ENCODE measurements around the gene SLC8A2.
"Not testable (repeated sequence)": the region's sequence is repeated elsewhere in the genome, so short reads cannot be mapped to it uniquely, and the experiment has no call there.

The SLC8A2 gene

GRCh38 chr19:47389150-47389556 lies 82.5 kb downstream of the SLC8A2 start:
- Histone ChIP-seq H3K27me3 (ENCODE audit: control insufficient read depth in 5 of 5, insufficient read depth in 4 of 5, low read length in 5 of 5) (peaks cover 0 to 3% (median 0%) of the 10 kb centered on the region in 5 donors), H3K4me3 (ENCODE audit: low read depth in 1 of 5, low read length in 5 of 5) (no peak overlapping the region), H3K27ac (ENCODE audit: low read depth, low read length) (no peak overlapping the region), H3K4me1 (ENCODE audit: control insufficient read depth in 5 of 5, insufficient read depth in 5 of 5, low read length in 5 of 5) (no peaks in the 10 kb centered on the region), H3K36me3 (ENCODE audit: control insufficient read depth in 5 of 5, insufficient read depth in 5 of 5, low read length in 5 of 5) (no peaks in the 10 kb centered on the region), H3K9ac (ENCODE audit: low read length in 5 of 5) (no peak overlapping the region), H3K9me3 (ENCODE audit: control insufficient read depth in 5 of 5, low read length in 5 of 5) (no peaks in the 10 kb centered on the region)

- H3K4me1 ChIP-seq (ENCODE audit: control insufficient read depth in 5 of 5, insufficient read depth in 5 of 5, low read length in 5 of 5); H3K36me3 ChIP-seq (ENCODE audit: control insufficient read depth in 5 of 5, insufficient read depth in 5 of 5, low read length in 5 of 5); H3K9ac ChIP-seq (ENCODE audit: low read length in 5 of 5); H3K27ac ChIP-seq (ENCODE audit: low read depth, low read length); H3K4me3 ChIP-seq (ENCODE audit: low read depth in 1 of 5, low read length in 5 of 5); H3K27me3 ChIP-seq (ENCODE audit: control insufficient read depth in 5 of 5, insufficient read depth in 4 of 5, low read length in 5 of 5); H3K9me3 ChIP-seq (ENCODE audit: control insufficient read depth in 5 of 5, low read length in 5 of 5): not testable (repeated sequence)
These were observed 83.0 kb downstream of the SLC8A2 start for GRCh38 chr19:47388721-47389120.

- not testable (repeated sequence) for H3K9ac ChIP-seq (ENCODE audit: low read length in 5 of 5); H3K4me3 ChIP-seq (ENCODE audit: low read depth in 1 of 5, low read length in 5 of 5); H3K36me3 ChIP-seq (ENCODE audit: control insufficient read depth in 5 of 5, insufficient read depth in 5 of 5, low read length in 5 of 5); H3K4me1 ChIP-seq (ENCODE audit: control insufficient read depth in 5 of 5, insufficient read depth in 5 of 5, low read length in 5 of 5); H3K27ac ChIP-seq (ENCODE audit: low read depth, low read length); H3K9me3 ChIP-seq (ENCODE audit: control insufficient read depth in 5 of 5, low read length in 5 of 5); H3K27me3 ChIP-seq (ENCODE audit: control insufficient read depth in 5 of 5, insufficient read depth in 4 of 5, low read length in 5 of 5)
These were observed 84.1 kb downstream of the SLC8A2 start for GRCh38 chr19:47387623-47388022.

GRCh38 chr19:47386582-47386981 lies 85.1 kb downstream of the SLC8A2 start:
- not testable (repeated sequence) for H3K4me1 ChIP-seq (ENCODE audit: control insufficient read depth in 5 of 5, insufficient read depth in 5 of 5, low read length in 5 of 5); H3K9me3 ChIP-seq (ENCODE audit: control insufficient read depth in 5 of 5, low read length in 5 of 5); H3K27me3 ChIP-seq (ENCODE audit: control insufficient read depth in 5 of 5, insufficient read depth in 4 of 5, low read length in 5 of 5); H3K27ac ChIP-seq (ENCODE audit: low read depth, low read length); H3K4me3 ChIP-seq (ENCODE audit: low read depth in 1 of 5, low read length in 5 of 5); H3K9ac ChIP-seq (ENCODE audit: low read length in 5 of 5); H3K36me3 ChIP-seq (ENCODE audit: control insufficient read depth in 5 of 5, insufficient read depth in 5 of 5, low read length in 5 of 5)

GRCh38 chr19:47384533-47384932 lies 87.2 kb downstream of the SLC8A2 start:
- H3K27ac ChIP-seq (ENCODE audit: low read depth, low read length); H3K4me1 ChIP-seq (ENCODE audit: control insufficient read depth in 5 of 5, insufficient read depth in 5 of 5, low read length in 5 of 5); H3K9me3 ChIP-seq (ENCODE audit: control insufficient read depth in 5 of 5, low read length in 5 of 5); H3K27me3 ChIP-seq (ENCODE audit: control insufficient read depth in 5 of 5, insufficient read depth in 4 of 5, low read length in 5 of 5); H3K9ac ChIP-seq (ENCODE audit: low read length in 5 of 5); H3K4me3 ChIP-seq (ENCODE audit: low read depth in 1 of 5, low read length in 5 of 5): not testable (repeated sequence)
- H3K36me3 ChIP-seq (ENCODE audit: control insufficient read depth in 5 of 5, insufficient read depth in 5 of 5, low read length in 5 of 5), result peaks cover 0 to 30% (median 29%) of the 10 kb centered on the region in 5 donors

- H3K9me3 ChIP-seq (ENCODE audit: control insufficient read depth in 5 of 5, low read length in 5 of 5); H3K27ac ChIP-seq (ENCODE audit: low read depth, low read length); H3K4me1 ChIP-seq (ENCODE audit: control insufficient read depth in 5 of 5, insufficient read depth in 5 of 5, low read length in 5 of 5); H3K9ac ChIP-seq (ENCODE audit: low read length in 5 of 5); H3K4me3 ChIP-seq (ENCODE audit: low read depth in 1 of 5, low read length in 5 of 5); H3K27me3 ChIP-seq (ENCODE audit: control insufficient read depth in 5 of 5, insufficient read depth in 4 of 5, low read length in 5 of 5): not testable (repeated sequence)
- H3K36me3 ChIP-seq (ENCODE audit: control insufficient read depth in 5 of 5, insufficient read depth in 5 of 5, low read length in 5 of 5), result peaks cover 0 to 36% (median 33%) of the 10 kb centered on the region in 5 donors
These were observed 87.8 kb downstream of the SLC8A2 start for GRCh38 chr19:47383890-47384289.

- Histone ChIP-seq H3K27me3 (ENCODE audit: control insufficient read depth in 5 of 5, insufficient read depth in 4 of 5, low read length in 5 of 5) (peaks cover 0 to 3% (median 0%) of the 10 kb centered on the region in 5 donors), H3K9me3 (ENCODE audit: control insufficient read depth in 5 of 5, low read length in 5 of 5) (no peaks in the 10 kb centered on the region), H3K4me1 (ENCODE audit: control insufficient read depth in 5 of 5, insufficient read depth in 5 of 5, low read length in 5 of 5) (peaks cover 0 to 6% (median 0%) of the 10 kb centered on the region in 5 donors), H3K4me3 (ENCODE audit: low read depth in 1 of 5, low read length in 5 of 5) (no peak overlapping the region), H3K27ac (ENCODE audit: low read depth, low read length) (no peak overlapping the region), H3K36me3 (ENCODE audit: control insufficient read depth in 5 of 5, insufficient read depth in 5 of 5, low read length in 5 of 5) (peaks cover 0 to 53% (median 49%) of the 10 kb centered on the region in 5 donors), H3K9ac (ENCODE audit: low read length in 5 of 5) (no peak overlapping the region)
These were observed 89.9 kb downstream of the SLC8A2 start for GRCh38 chr19:47381653-47382279.

- Histone ChIP-seq H3K27ac (ENCODE audit: low read depth, low read length) (no peak overlapping the region), H3K4me1 (ENCODE audit: control insufficient read depth in 5 of 5, insufficient read depth in 5 of 5, low read length in 5 of 5) (peaks cover 0 to 6% (median 0%) of the 10 kb centered on the region in 5 donors), H3K36me3 (ENCODE audit: control insufficient read depth in 5 of 5, insufficient read depth in 5 of 5, low read length in 5 of 5) (peaks cover 0 to 59% (median 56%) of the 10 kb centered on the region in 5 donors), H3K9ac (ENCODE audit: low read length in 5 of 5) (no peak overlapping the region), H3K9me3 (ENCODE audit: control insufficient read depth in 5 of 5, low read length in 5 of 5) (no peaks in the 10 kb centered on the region), H3K4me3 (ENCODE audit: low read depth in 1 of 5, low read length in 5 of 5) (no peak overlapping the region), H3K27me3 (ENCODE audit: control insufficient read depth in 5 of 5, insufficient read depth in 4 of 5, low read length in 5 of 5) (peaks cover 0 to 3% (median 0%) of the 10 kb centered on the region in 5 donors)
These were observed 90.6 kb downstream of the SLC8A2 start for GRCh38 chr19:47381121-47381520.

- Histone ChIP-seq H3K9me3 (ENCODE audit: control insufficient read depth in 5 of 5, low read length in 5 of 5) (no peaks in the 10 kb centered on the region), H3K36me3 (ENCODE audit: control insufficient read depth in 5 of 5, insufficient read depth in 5 of 5, low read length in 5 of 5) (peaks cover 0 to 65% (median 62%) of the 10 kb centered on the region in 5 donors), H3K9ac (ENCODE audit: low read length in 5 of 5) (no peak overlapping the region), H3K27me3 (ENCODE audit: control insufficient read depth in 5 of 5, insufficient read depth in 4 of 5, low read length in 5 of 5) (no peaks in the 10 kb centered on the region), H3K4me3 (ENCODE audit: low read depth in 1 of 5, low read length in 5 of 5) (no peak overlapping the region), H3K4me1 (ENCODE audit: control insufficient read depth in 5 of 5, insufficient read depth in 5 of 5, low read length in 5 of 5) (peaks cover 0 to 6% (median 0%) of the 10 kb centered on the region in 5 donors), H3K27ac (ENCODE audit: low read depth, low read length) (no peak overlapping the region)
These were observed 91.1 kb downstream of the SLC8A2 start for GRCh38 chr19:47380559-47380958.

GRCh38 chr19:47379381-47379938 lies 92.2 kb downstream of the SLC8A2 start:
- H3K9me3 ChIP-seq (ENCODE audit: control insufficient read depth in 5 of 5, low read length in 5 of 5), result no peaks in the 10 kb centered on the region
- peaks cover 0 to 6% (median 0%) of the 10 kb centered on the region in 5 donors for H3K4me1 ChIP-seq (ENCODE audit: control insufficient read depth in 5 of 5, insufficient read depth in 5 of 5, low read length in 5 of 5)
- no peaks in the 10 kb centered on the region for H3K27me3 ChIP-seq (ENCODE audit: control insufficient read depth in 5 of 5, insufficient read depth in 4 of 5, low read length in 5 of 5)
- no peak overlapping the region for H3K9ac ChIP-seq (ENCODE audit: low read length in 5 of 5)
- H3K4me3 ChIP-seq (ENCODE audit: low read depth in 1 of 5, low read length in 5 of 5), result no peak overlapping the region
- peaks cover 0 to 76% (median 73%) of the 10 kb centered on the region in 5 donors for H3K36me3 ChIP-seq (ENCODE audit: control insufficient read depth in 5 of 5, insufficient read depth in 5 of 5, low read length in 5 of 5)
- H3K27ac ChIP-seq (ENCODE audit: low read depth, low read length), result no peak overlapping the region

Data from subcutaneous abdominal adipose tissue (tissue), 5 donors.